OCI-LY3 (cell line): Measurements from ENCODE around the gene CCNE1.

ENCODE experiments used
- H2AFZ ChIP-seq: fragments of 200-600, 300-600 bp; shearing (Covaris generic); 2 replicates; pipeline ENCODE4 v1.6.0; 2014; ENCODE audit warnings: antibody characterized with exemption, low read depth, low read length
- H3K27ac ChIP-seq: fragments of 200-600, 300-600 bp; sonication (generic); 2 replicates; pipeline ENCODE4 v1.5.1; 2014; ENCODE audit warnings: mild to moderate bottlenecking, low read length, moderate library complexity, mixed read lengths
- H3K27me3 ChIP-seq: fragments of 200-600, 300-600 bp; sonication (generic); 2 replicates; pipeline ENCODE4 v1.6.1; 2014; ENCODE audit warnings: low read depth, low read length, mixed read lengths
- H3K36me3 ChIP-seq: fragments of 200-600, 300-600 bp; sonication (generic); replicated peaks from 2 replicates; pipeline ENCODE3; 2014; ENCODE audit warnings: low read depth, low read length, mixed read lengths
- H3K4me1 ChIP-seq: fragments of 300-600, 200-600 bp; sonication (generic); 2 replicates; pipeline ENCODE4 v1.6.1; 2014; ENCODE audit warnings: low read length, mixed read lengths
- H3K4me2 ChIP-seq: fragments of 200-600, 300-600 bp; sonication (generic); 2 replicates; pipeline ENCODE4 v1.6.1; 2014; ENCODE audit warnings: low read length, mixed read lengths
- H3K4me3 ChIP-seq: fragments of 300-600, 200-600 bp; sonication (generic); 2 replicates; pipeline ENCODE4 v1.5.1; 2014; ENCODE audit warnings: antibody characterized with exemption, mild to moderate bottlenecking, low read length, moderate library complexity
- H3K79me2 ChIP-seq: fragments of 300-600, 200-600 bp; shearing (Covaris generic); 2 replicates; pipeline ENCODE4 v1.6.1; 2014; ENCODE audit warnings: mild to moderate bottlenecking, low read length, mixed read lengths
- H3K9ac ChIP-seq: fragments of 300-600, 200-600 bp; shearing (Covaris generic); 2 replicates; pipeline ENCODE4 v1.6.0; 2014; ENCODE audit warnings: mild to moderate bottlenecking, low read length, moderate library complexity
- H3K9me3 ChIP-seq: fragments of 200-600, 300-600 bp; shearing (Covaris generic); 2 replicates; pipeline ENCODE4 v1.6.1; 2014; ENCODE audit warnings: low read length, mixed read lengths; ENCODE audit not compliant: insufficient read depth
- H4K20me1 ChIP-seq: fragments of 200-600, 300-600 bp; sonication (generic); 2 replicates; pipeline ENCODE4 v1.6.1; 2016; ENCODE audit warnings: low read length, mixed read lengths; ENCODE audit not compliant: insufficient read depth
- EZH2phosphoT487 ChIP-seq: fragments of 200-600 bp; shearing (Covaris generic); IDR thresholded peaks from 2 replicates; pipeline ENCODE4 v1.6.1; 2018; ENCODE audit warnings: antibody characterized with exemption, mixed run types, low read depth
- TF ChIP-seq, protein P1 (sequence below): fragments of 200-600, 300-600 bp; sonication (generic); IDR thresholded peaks from 2 replicates; pipeline ENCODE4 v1.5.1; 2014; ENCODE audit warnings: antibody characterized with exemption, low read length, low read depth

The CCNE1 gene

DNA sequence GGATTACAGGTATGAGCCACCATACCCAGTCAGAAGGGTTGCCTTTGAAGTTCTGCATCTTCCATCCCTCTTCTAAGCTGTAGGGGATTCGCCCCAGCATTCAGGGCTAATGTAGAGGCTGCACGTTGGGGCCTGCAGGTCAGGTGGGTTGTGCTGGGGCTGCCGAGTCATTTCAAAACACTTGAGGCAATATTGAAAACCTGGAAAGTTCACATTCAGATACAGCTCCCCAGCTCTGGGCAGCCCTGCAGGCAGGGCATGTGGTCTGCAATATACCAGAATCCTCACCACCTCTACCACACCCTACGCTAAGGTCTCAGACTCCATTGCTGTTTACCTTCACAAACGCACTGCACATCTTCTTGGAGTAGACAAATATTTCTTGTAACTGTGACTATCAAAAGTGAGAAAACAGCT lies 24.6 kb downstream of the CCNE1 start:
- Histone ChIP-seq H3K36me3 (no peaks in the 10 kb centered on the region), H3K4me2 (peak overlapping the region; percentile 74), H3K4me3 (peak overlapping the region; percentile 57; the same call in 1 of the 2 replicates), H4K20me1 (no peaks in the 10 kb centered on the region), H3K4me1 (peaks cover 37% of the 10 kb centered on the region), H2AFZ (no peak overlapping the region), H3K27me3 (peaks cover 53% of the 10 kb centered on the region), H3K9ac (no peak overlapping the region), H3K9me3 (no peaks in the 10 kb centered on the region), H3K79me2 (no peaks in the 10 kb centered on the region), H3K27ac (no peak overlapping the region)
- no peak for TF ChIP-seq EZH2phosphoT487
- TF ChIP-seq, protein P1, sequence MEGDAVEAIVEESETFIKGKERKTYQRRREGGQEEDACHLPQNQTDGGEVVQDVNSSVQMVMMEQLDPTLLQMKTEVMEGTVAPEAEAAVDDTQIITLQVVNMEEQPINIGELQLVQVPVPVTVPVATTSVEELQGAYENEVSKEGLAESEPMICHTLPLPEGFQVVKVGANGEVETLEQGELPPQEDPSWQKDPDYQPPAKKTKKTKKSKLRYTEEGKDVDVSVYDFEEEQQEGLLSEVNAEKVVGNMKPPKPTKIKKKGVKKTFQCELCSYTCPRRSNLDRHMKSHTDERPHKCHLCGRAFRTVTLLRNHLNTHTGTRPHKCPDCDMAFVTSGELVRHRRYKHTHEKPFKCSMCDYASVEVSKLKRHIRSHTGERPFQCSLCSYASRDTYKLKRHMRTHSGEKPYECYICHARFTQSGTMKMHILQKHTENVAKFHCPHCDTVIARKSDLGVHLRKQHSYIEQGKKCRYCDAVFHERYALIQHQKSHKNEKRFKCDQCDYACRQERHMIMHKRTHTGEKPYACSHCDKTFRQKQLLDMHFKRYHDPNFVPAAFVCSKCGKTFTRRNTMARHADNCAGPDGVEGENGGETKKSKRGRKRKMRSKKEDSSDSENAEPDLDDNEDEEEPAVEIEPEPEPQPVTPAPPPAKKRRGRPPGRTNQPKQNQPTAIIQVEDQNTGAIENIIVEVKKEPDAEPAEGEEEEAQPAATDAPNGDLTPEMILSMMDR: no peak

DNA sequence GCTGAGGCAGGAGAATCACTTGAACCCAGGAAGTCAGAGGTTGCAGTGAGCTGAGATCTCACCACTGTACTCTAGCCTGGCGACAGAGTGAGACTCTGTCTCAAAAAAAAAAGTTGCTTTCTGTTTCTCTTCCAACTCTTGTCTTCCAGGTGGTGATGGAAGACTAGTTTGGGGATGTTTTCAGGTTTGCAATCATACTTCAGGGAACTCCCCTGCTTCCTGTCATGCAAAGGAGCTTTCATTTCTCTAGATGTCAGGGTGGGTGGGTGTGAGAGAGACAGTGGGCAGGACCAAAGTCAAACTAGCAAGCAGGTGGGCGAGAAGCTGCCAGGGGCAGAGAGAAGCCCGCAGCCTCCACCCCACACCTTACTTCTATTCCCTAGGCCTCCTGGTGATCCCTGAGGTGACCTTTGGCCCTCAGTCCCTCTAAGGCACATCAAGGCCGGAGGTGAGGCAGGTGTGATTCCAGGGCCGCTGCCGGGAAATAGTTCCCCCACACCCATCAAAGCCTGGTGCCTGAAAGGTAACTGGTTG lies 25.7 kb downstream of the CCNE1 start:
- no peaks in the 10 kb centered on the region for H3K36me3 ChIP-seq
- 0 out of 2 replicates have a peak overlapping the region, but pooled peaks have one; percentile 2 for H3K27ac ChIP-seq
- peaks cover 37% of the 10 kb centered on the region for H3K4me1 ChIP-seq
- peak overlapping the region; percentile 57 for H3K4me3 ChIP-seq
- no peaks in the 10 kb centered on the region for H3K79me2 ChIP-seq
- TF ChIP-seq, protein P1: no peak
- no peak for TF ChIP-seq EZH2phosphoT487
- peaks cover 56% of the 10 kb centered on the region for H3K27me3 ChIP-seq
- H3K4me2 ChIP-seq: peak overlapping the region; percentile 74
- no peaks in the 10 kb centered on the region for H4K20me1 ChIP-seq
- H2AFZ ChIP-seq: no peak overlapping the region
- no peaks in the 10 kb centered on the region for H3K9me3 ChIP-seq
- peak overlapping the region; percentile 43; the same call in 1 of the 2 replicates for H3K9ac ChIP-seq

DNA sequence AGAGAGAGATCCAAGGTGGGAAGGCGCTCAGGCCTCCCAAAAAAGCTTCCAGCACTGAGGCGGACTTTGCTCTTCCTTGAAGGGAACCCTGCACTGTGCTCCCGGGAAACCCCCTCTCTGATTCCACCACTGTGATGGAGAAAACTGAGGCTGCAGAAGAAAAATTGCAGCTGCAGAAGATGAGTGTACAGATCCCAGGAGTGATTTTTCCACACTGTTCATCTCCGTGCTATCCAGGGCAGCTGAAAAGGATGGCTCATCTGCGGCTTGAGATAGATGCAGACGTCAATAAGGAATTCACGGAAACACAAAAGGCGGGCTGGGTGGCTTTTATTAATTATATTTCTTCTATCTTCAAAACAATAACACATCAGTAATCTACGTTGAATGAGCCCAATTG lies 26.2 kb downstream of the CCNE1 start:
- Histone ChIP-seq H3K4me3 (no peak overlapping the region), H4K20me1 (no peaks in the 10 kb centered on the region), H3K4me1 (peaks cover 37% of the 10 kb centered on the region), H3K36me3 (no peaks in the 10 kb centered on the region), H3K27ac (no peak overlapping the region), H3K79me2 (no peaks in the 10 kb centered on the region), H2AFZ (no peak overlapping the region), H3K4me2 (peak overlapping the region; percentile 74), H3K9ac (no peak overlapping the region), H3K9me3 (no peaks in the 10 kb centered on the region), H3K27me3 (peaks cover 53% of the 10 kb centered on the region)
- TF ChIP-seq EZH2phosphoT487: no peak

DNA sequence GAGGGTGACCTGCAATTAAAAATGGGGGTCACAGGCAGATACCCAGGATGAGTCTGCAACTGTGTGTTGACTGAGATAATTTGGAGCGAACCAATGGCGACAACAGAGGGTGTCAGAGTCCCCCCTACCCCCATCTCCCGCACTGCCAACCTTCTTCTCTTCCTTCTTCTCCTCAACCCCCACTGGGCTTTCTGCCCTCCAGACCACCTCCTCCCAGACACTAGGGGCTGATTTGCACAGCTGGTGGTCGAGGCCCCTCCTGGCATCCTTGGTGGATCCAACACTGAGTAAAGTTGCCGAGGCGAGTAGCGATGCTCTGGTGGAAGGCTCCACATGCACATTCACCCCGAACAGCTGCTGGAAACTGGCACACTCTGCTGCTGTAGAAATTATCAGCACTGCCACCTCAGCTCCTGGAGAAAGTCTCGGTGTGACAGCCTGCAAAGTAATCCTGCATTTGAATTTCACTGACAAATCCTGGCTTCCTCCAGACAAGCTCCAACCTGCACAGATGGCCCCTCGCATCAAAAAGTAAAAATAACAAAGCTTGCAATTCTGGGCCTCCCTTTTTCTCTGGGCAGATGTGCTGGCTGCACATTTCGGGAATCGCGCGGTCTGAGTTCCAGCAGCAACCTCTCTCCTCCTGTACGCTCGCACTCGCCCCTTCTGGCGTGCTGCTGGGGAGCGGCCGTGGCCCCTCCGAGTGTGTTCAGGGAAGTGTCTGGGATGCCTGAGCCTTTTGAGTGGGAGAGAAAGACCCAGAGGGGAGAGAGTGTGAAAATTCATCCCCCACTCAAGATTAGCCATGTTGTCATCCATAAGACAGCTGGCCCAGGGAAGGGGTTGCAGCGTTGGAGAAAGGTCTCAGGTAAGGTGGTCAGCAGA lies 28.5 kb downstream of the CCNE1 start:
- TF ChIP-seq, protein P1: no peak
- no peak for TF ChIP-seq EZH2phosphoT487
- Histone ChIP-seq H3K4me2 (no peak overlapping the region), H3K27ac (no peak overlapping the region), H3K36me3 (no peaks in the 10 kb centered on the region), H3K9ac (no peak overlapping the region), H3K27me3 (peaks cover 46% of the 10 kb centered on the region), H3K4me3 (no peak overlapping the region), H2AFZ (no peak overlapping the region), H3K9me3 (no peaks in the 10 kb centered on the region), H4K20me1 (no peaks in the 10 kb centered on the region), H3K4me1 (peaks cover 23% of the 10 kb centered on the region), H3K79me2 (no peaks in the 10 kb centered on the region)
